ENCODE data around the gene CYFIP1. TPM values are rescaled to one million over a fixed set of nuclear protein-coding genes. Genes with fewer than 3 reads are reported as not detected.
A peak's percentile ranks its signal among the peaks of the same experiment; 100 is the strongest.
"Not testable (repeated sequence)": the region's sequence is repeated elsewhere in the genome, so short reads cannot be mapped to it uniquely, and the experiment has no call there.

The CYFIP1 gene
- total RNA-seq (10 to 100 TPM in 4 of 5 experiments, 1 to 10 TPM in 1; 3.8 to 37.8 (median 10.4) TPM), polyA plus RNA-seq (under 1 TPM; 0.40 to 0.95 TPM), total RNA-seq (2.7 reads per million, percentile 14 among the genes with 10 or more reads in this experiment)

GRCh38 chr15:22980189-22981050 lies at the start of gene CYFIP1:
Gene CYFIP1 (minus strand): TSS chr15:22980368. CDS start chr15:22947285, 33,083 bp downstream.
- ChIA-PET CTCF (no interaction called here), POLR2A (interaction anchor here (0.6 kb wide), 1 partner anchor 12 kb away, joined by 3 read pairs; no protein-coding TSS in a partner anchor)
- H3K9me3 ChIP-seq (ENCODE audit: control insufficient read depth in 2 of 3, low read length in 3 of 3): no peaks in the 10 kb centered on the region
- H3K27me3 ChIP-seq (ENCODE audit: control insufficient read depth in 2 of 2, insufficient read depth in 2 of 2, low read length in 2 of 2): peaks cover 0 to 5% of the 10 kb centered on the region in 2 donors
- no peak within 1 kb of the TSS for H3K27ac ChIP-seq (ENCODE audit: low read depth, low read length)
- intact Hi-C loops (cut with micrococcal nuclease): no loop called here
- Mint-ChIP-seq H3K27ac (no peak within 1 kb of the TSS), H3K27me3 (peaks cover 16 to 28% (median 20%) of the 10 kb centered on the region in 5 donors), H3K36me3 (peaks cover 0 to 4% (median 4%) of the 10 kb centered on the region in 5 donors), H3K4me1 (peaks cover 9 to 20% (median 15%) of the 10 kb centered on the region in 7 donors), H3K9me3 (peaks cover 0 to 2% (median 0%) of the 10 kb centered on the region in 11 donors), H3K4me3 (peak within 1 kb of the TSS; percentile 81 to 98 (median 89))
- H3K4me3 ChIP-seq (ENCODE audit: low read length): peak within 1 kb of the TSS; percentile 54
- no peaks in the 10 kb centered on the region for H3K36me3 ChIP-seq (ENCODE audit: control insufficient read depth in 2 of 3, insufficient read depth in 3 of 3, low read length in 3 of 3)
- no peaks in the 10 kb centered on the region for H3K4me1 ChIP-seq (ENCODE audit: control insufficient read depth in 2 of 2, insufficient read depth in 2 of 2, low read length in 2 of 2)
- DNase-seq (peak in 3 of 9 donors; percentile 8 to 64 (median 9)), ATAC-seq (peak; percentile 67)

DNA sequence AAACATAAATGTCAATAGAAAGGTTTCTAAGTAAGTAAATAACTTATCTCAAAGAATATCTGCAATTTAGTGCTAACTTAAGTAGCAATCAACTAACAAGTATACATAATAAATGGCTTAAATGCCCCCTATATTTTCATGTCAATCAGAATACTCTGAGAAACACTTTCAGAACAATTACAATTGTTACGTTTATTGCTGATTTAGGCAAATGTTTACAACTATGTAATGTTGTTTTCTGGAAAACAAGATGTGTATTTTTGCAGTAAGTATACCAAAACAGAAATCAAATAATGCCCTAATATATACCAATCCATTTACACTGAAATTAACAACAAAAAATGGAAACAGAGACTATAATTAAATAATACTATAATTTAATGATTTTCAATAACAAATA lies 46.0 kb upstream of the CYFIP1 start:
- Histone ChIP-seq H3K27ac (ENCODE audit: low read depth, low read length) (no peak overlapping the region), H3K9me3 (ENCODE audit: control insufficient read depth in 2 of 3, low read length in 3 of 3) (no peaks in the 10 kb centered on the region), H3K4me1 (ENCODE audit: control insufficient read depth in 2 of 2, insufficient read depth in 2 of 2, low read length in 2 of 2) (no peaks in the 10 kb centered on the region), H3K36me3 (ENCODE audit: control insufficient read depth in 2 of 3, insufficient read depth in 3 of 3, low read length in 3 of 3) (peaks cover 7 to 75% (median 19%) of the 10 kb centered on the region in 3 experiments), H3K27me3 (ENCODE audit: control insufficient read depth in 2 of 2, insufficient read depth in 2 of 2, low read length in 2 of 2) (no peaks in the 10 kb centered on the region), H3K4me3 (ENCODE audit: low read length) (no peak overlapping the region)
- DNase-seq: no peak
- Mint-ChIP-seq H3K36me3 (peaks cover 0 to 45% (median 16%) of the 10 kb centered on the region in 5 donors), H3K27ac (no peak overlapping the region), H3K4me1 (peaks cover 0 to 2% (median 0%) of the 10 kb centered on the region in 7 donors), H3K9me3 (no peaks in the 10 kb centered on the region), H3K4me3 (no peak overlapping the region), H3K27me3 (no peaks in the 10 kb centered on the region)
- ChIA-PET POLR2A (no interaction called here), CTCF (no interaction called here)
- intact Hi-C loops (cut with micrococcal nuclease): no loop called here
- ATAC-seq: no peak

DNA sequence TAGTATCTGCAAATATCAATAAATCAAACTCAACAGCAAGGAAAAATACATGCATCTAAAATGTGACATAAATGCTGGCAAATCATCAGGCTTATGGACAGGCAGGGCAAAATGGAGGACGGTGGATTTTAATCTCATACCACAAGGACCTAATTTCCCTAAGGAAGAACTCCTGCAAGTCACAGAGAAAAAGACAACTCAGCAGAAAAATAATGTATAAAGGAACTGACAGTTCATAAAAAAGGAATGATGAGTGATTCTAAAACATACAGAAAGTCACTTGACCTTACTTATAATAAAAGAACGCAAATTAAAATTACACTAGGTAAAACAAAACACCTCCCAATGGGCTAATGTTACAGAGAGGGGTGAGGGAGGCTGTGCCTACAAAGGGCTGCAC lies 42.0 kb upstream of the CYFIP1 start:
- ChIA-PET POLR2A (interaction anchor here (1.8 kb wide), 1 partner anchor 17 kb away, joined by 5 read pairs; the partner anchor contains the start of gene TUBGCP5), CTCF (no interaction called here)
- DNase-seq (no peak), ATAC-seq (no peak)
- intact Hi-C loops (cut with micrococcal nuclease): no loop called here
- peaks cover 0 to 48% (median 16%) of the 10 kb centered on the region in 5 donors for H3K36me3 Mint-ChIP-seq
- Histone ChIP-seq H3K27ac (ENCODE audit: low read depth, low read length) (no peak overlapping the region), H3K4me3 (ENCODE audit: low read length) (no peak overlapping the region), H3K27me3 (ENCODE audit: control insufficient read depth in 2 of 2, insufficient read depth in 2 of 2, low read length in 2 of 2) (no peaks in the 10 kb centered on the region), H3K9me3 (ENCODE audit: control insufficient read depth in 2 of 3, low read length in 3 of 3) (no peaks in the 10 kb centered on the region), H3K4me1 (ENCODE audit: control insufficient read depth in 2 of 2, insufficient read depth in 2 of 2, low read length in 2 of 2) (no peaks in the 10 kb centered on the region), H3K36me3 (ENCODE audit: control insufficient read depth in 2 of 3, insufficient read depth in 3 of 3, low read length in 3 of 3) (peaks cover 15 to 75% (median 17%) of the 10 kb centered on the region in 3 experiments)
- no peaks in the 10 kb centered on the region for H3K9me3 Mint-ChIP-seq
- no peaks in the 10 kb centered on the region for H3K27me3 Mint-ChIP-seq
- no peak overlapping the region for H3K4me3 Mint-ChIP-seq
- H3K27ac Mint-ChIP-seq: no peak overlapping the region
- peaks cover 0 to 2% (median 0%) of the 10 kb centered on the region in 7 donors for H3K4me1 Mint-ChIP-seq

DNA sequence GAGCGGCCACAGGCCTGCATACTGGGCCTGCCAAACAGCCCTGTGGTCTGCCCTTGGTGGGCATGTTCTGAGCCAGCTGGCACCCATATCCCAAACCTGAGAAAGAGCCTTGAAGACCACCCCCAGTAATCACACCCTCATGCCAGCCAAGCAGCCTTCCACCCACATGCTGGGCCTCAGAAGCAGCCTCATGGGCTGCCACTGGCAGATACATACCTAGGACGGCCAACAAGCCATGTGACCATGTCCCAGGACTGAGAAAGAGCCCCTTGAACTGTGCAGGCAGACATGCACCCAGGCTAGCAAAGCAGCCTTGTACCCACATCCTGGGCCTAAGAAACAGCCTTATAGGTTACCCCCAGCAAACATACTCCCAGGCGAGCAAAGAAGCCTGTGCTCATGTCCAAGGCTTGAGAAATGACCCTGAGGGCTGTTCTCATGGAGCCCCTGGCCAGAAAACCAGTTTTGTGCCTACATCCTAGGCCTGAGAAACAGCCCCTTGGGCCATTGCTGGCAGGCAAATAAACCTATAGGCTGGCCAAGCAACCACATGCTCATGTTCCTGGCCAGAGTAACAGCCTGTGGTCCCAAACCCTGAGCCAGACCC lies 34.3 kb upstream of the CYFIP1 start:
- Mint-ChIP-seq H3K4me3 (no peak overlapping the region), H3K27ac (peak overlapping the region in 1 of 9 donors; percentile 13), H3K36me3 (peaks cover 12 to 57% (median 22%) of the 10 kb centered on the region in 5 donors), H3K27me3 (no peaks in the 10 kb centered on the region), H3K9me3 (no peaks in the 10 kb centered on the region), H3K4me1 (peaks cover 0 to 5% (median 0%) of the 10 kb centered on the region in 7 donors)
- Histone ChIP-seq H3K36me3 (ENCODE audit: control insufficient read depth in 2 of 3, insufficient read depth in 3 of 3, low read length in 3 of 3) (peaks cover 3 to 70% (median 8%) of the 10 kb centered on the region in 3 experiments), H3K9me3 (ENCODE audit: control insufficient read depth in 2 of 3, low read length in 3 of 3) (no peaks in the 10 kb centered on the region), H3K27me3 (ENCODE audit: control insufficient read depth in 2 of 2, insufficient read depth in 2 of 2, low read length in 2 of 2) (no peaks in the 10 kb centered on the region), H3K27ac (ENCODE audit: low read depth, low read length) (no peak overlapping the region), H3K4me3 (ENCODE audit: low read length) (no peak overlapping the region), H3K4me1 (ENCODE audit: control insufficient read depth in 2 of 2, insufficient read depth in 2 of 2, low read length in 2 of 2) (no peaks in the 10 kb centered on the region)
- DNase-seq (no peak), ATAC-seq (no peak)
- ChIA-PET CTCF (no interaction called here), POLR2A (no interaction called here)
- intact Hi-C loops (cut with micrococcal nuclease): no loop called here

DNA sequence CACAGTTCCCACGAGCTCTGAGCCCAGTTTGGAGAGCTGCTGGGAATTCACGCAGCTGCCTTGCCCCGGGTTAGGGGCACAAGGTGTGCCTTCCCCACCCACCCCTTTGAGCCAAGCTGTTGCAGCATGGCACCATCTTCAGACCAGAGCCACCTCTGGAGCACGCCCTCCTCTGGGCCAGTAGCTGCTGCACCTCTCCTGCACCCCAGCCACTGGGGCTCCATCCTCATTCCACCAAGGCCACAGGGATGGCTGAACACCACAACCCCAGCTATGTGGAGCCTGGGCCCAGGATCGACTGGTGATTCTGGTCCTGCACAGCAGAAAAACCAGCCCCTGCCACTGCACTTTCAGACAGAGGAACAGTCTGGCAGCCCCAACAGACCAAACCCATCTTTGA lies 33.5 kb upstream of the CYFIP1 start:
- Histone ChIP-seq H3K4me1 (ENCODE audit: control insufficient read depth in 2 of 2, insufficient read depth in 2 of 2, low read length in 2 of 2) (no peaks in the 10 kb centered on the region), H3K4me3 (ENCODE audit: low read length) (no peak overlapping the region), H3K36me3 (ENCODE audit: control insufficient read depth in 2 of 3, insufficient read depth in 3 of 3, low read length in 3 of 3) (peaks cover 3 to 70% (median 4%) of the 10 kb centered on the region in 3 experiments), H3K9me3 (ENCODE audit: control insufficient read depth in 2 of 3, low read length in 3 of 3) (no peaks in the 10 kb centered on the region), H3K27me3 (ENCODE audit: control insufficient read depth in 2 of 2, insufficient read depth in 2 of 2, low read length in 2 of 2) (no peaks in the 10 kb centered on the region), H3K27ac (ENCODE audit: low read depth, low read length) (no peak overlapping the region)
- ATAC-seq (no peak), DNase-seq (no peak)
- H3K27ac Mint-ChIP-seq: no peak overlapping the region
- H3K4me1 Mint-ChIP-seq: peaks cover 0 to 5% (median 0%) of the 10 kb centered on the region in 7 donors
- no peak overlapping the region for H3K4me3 Mint-ChIP-seq
- H3K27me3 Mint-ChIP-seq: no peaks in the 10 kb centered on the region
- H3K9me3 Mint-ChIP-seq: no peaks in the 10 kb centered on the region
- intact Hi-C loops (cut with micrococcal nuclease): no loop called here
- peaks cover 12 to 62% (median 22%) of the 10 kb centered on the region in 5 donors for H3K36me3 Mint-ChIP-seq
- POLR2A ChIA-PET: no interaction called here
- CTCF ChIA-PET: no interaction called here

DNA sequence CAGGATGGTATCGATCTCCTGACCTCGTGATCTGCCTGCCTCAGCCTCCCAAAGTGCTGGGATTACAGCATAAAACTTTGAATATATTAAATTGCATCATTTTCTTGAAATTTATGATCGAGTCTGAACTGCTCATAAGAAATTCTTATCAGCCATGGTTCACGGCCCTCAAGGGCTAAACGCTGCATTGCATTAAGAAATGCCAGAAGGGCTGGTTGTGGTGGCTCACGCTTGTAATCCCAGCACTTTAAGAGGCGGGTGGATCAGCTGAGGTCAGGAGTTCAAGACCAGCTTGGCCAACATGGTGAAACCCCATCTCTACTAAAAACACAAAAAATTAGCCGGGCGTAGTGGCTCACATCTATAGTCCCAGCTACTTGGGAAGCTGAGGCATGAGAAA lies 32.4 kb upstream of the CYFIP1 start:
- H3K27ac Mint-ChIP-seq; DNase-seq; CTCF ChIA-PET; H3K4me1 ChIP-seq (ENCODE audit: control insufficient read depth in 2 of 2, insufficient read depth in 2 of 2, low read length in 2 of 2); H3K4me1 Mint-ChIP-seq; H3K27me3 ChIP-seq (ENCODE audit: control insufficient read depth in 2 of 2, insufficient read depth in 2 of 2, low read length in 2 of 2); H3K27ac ChIP-seq (ENCODE audit: low read depth, low read length); H3K4me3 Mint-ChIP-seq; POLR2A ChIA-PET; H3K9me3 ChIP-seq (ENCODE audit: control insufficient read depth in 2 of 3, low read length in 3 of 3); intact Hi-C loops (cut with micrococcal nuclease); H3K9me3 Mint-ChIP-seq; ATAC-seq; H3K4me3 ChIP-seq (ENCODE audit: low read length); H3K27me3 Mint-ChIP-seq: not testable (repeated sequence)
- peaks cover 12 to 60% (median 23%) of the 10 kb centered on the region in 5 donors for H3K36me3 Mint-ChIP-seq
- H3K36me3 ChIP-seq (ENCODE audit: control insufficient read depth in 2 of 3, insufficient read depth in 3 of 3, low read length in 3 of 3): peaks cover 0 to 71% (median under 1%) of the 10 kb centered on the region in 3 experiments

All from naive thymus-derived CD4-positive, alpha-beta T cell (primary cell).